AG04449 (cell line): ENCODE measurements around the gene ZNF546.
A peak's percentile ranks its signal among the peaks of the same experiment; 100 is the strongest.

Source experiments
- CTCF ChIA-PET: fragments of 350-600 bp; formaldehyde crosslinking; extraction: SDS; loops from one replicate; lab custom pipeline; 2021; ENCODE audit warnings: antibody characterized with exemption; lab: Yijun Ruan, JAX
- POLR2A ChIA-PET: fragments of 400-600, 350-600 bp; formaldehyde crosslinking; extraction: SDS; loops from one replicate; lab custom pipeline; 2020; ENCODE audit warnings: antibody characterized with exemption, inconsistent platforms; lab: Yijun Ruan, JAX
- DNase-seq: peaks from one replicate; pipeline ENCODE4 v3.0.0-alpha.2; 2010; ENCODE audit warnings: low read depth, low spot score
- H3K4me3 ChIP-seq: 2 replicates; pipeline ENCODE4 v1.5.1; 2011; ENCODE audit warnings: low read depth, mild to moderate bottlenecking, control low read depth, low read length
- CTCF ChIP-seq: IDR thresholded peaks from one replicate; pipeline ENCODE4 v1.5.1; 2011; ENCODE audit warnings: mild to moderate bottlenecking, moderate library complexity, low read length, control low read depth, inconsistent platforms; ENCODE audit not compliant: insufficient read depth; ENCODE audit errors: missing control alignments

Gene ZNF546

DNA sequence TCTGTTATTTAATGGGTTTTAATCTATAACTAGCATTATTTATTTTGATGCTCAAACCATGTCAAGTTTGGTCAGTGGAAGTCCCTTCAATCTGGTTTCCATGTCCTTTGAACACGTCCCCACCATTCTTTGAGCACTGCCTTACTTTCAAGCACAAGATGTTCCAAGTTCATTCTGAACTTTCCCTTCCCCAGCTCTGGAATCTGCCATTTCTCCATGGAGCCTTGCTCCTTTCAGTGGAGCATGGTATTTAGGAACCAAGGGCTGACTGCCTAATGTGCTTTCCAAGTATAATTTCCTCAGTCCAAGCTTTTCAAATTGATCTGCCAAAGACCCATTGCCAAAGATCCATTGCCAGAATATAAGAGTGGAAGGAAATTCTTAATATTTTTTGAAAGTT, 1.1 kb upstream of the ZNF546 start:
- ChIA-PET POLR2A (interaction anchor here (1.6 kb wide), 1 partner anchor 25 kb away, joined by 6 read pairs; the partner anchor contains the start of gene PSMC4), CTCF (interaction anchor here (0.6 to 1.9 kb wide), 3 partner anchors 10 to 152 kb away, joined by 3 to 6 read pairs (median 4); partner anchors contain the start of gene PSMC4)
- no peak for DNase-seq
- H3K4me3 ChIP-seq = peak overlapping the region; percentile 34
- no peak for TF ChIP-seq CTCF

- DNase-seq = no peak
- no peak for TF ChIP-seq CTCF
- CTCF ChIA-PET = interaction anchor here (0.6 to 1.9 kb wide), 3 partner anchors 11 to 153 kb away, joined by 3 to 6 read pairs (median 4); partner anchors contain the start of gene PSMC4
- peak overlapping the region; percentile 93 for H3K4me3 ChIP-seq
- POLR2A ChIA-PET = interaction anchor here (0.7 to 1.6 kb wide), 2 partner anchors 21 to 26 kb away, joined by 3 to 6 read pairs; partner anchors contain the start of gene PSMC4
These were observed 546 bp upstream of the ZNF546 start for GRCh38 chr19:39996218-39996810.

DNA sequence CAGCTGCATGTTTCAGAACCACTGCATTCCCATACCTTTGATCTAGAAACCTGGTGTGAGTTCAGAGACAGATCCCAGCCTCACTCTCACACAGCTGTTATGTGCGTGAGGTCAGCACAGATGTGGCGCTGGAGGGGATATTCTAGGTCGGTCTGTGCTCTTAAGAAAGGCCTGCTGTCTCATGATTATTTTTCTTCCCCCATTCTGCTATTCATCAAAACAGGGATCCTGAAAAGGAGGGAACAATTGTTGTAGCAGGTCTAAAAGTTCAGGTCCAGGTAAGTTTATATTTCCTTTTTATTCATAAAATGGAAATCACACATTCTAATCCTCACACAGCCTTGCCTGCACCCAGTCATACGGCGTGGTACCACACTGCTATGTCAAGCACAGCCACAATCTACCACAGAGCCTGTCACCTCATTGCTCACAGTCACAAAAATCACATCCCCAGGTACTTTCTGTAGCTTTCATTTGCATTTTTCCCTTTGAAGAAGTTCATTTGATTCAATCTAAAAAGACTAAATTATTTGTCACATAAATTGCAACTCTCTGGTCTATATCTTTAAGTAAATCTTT, 867 bp downstream of the ZNF546 start:
- CTCF ChIA-PET = interaction anchor here (1.9 kb wide), 1 partner anchor 26 kb away, joined by 6 read pairs; the partner anchor contains the start of gene PSMC4
- no peak for DNase-seq
- no peak for TF ChIP-seq CTCF
- H3K4me3 ChIP-seq = peak overlapping the region; percentile 93
- POLR2A ChIA-PET = interaction anchor here (0.8 kb wide), 1 partner anchor 20 kb away, joined by 3 read pairs; no protein-coding TSS in a partner anchor

GRCh38 chr19:39998501-39998900, 1.6 kb downstream of the ZNF546 start:
- ChIA-PET POLR2A (no interaction called here), CTCF (no interaction called here)
- no peak overlapping the region for H3K4me3 ChIP-seq
- no peak for TF ChIP-seq CTCF
- no peak for DNase-seq

GRCh38 chr19:40005691-40006272, 8.9 kb downstream of the ZNF546 start:
- no peak overlapping the region for H3K4me3 ChIP-seq
- no peak for TF ChIP-seq CTCF
- no peak for DNase-seq
- CTCF ChIA-PET = no interaction called here
- POLR2A ChIA-PET = no interaction called here

DNA sequence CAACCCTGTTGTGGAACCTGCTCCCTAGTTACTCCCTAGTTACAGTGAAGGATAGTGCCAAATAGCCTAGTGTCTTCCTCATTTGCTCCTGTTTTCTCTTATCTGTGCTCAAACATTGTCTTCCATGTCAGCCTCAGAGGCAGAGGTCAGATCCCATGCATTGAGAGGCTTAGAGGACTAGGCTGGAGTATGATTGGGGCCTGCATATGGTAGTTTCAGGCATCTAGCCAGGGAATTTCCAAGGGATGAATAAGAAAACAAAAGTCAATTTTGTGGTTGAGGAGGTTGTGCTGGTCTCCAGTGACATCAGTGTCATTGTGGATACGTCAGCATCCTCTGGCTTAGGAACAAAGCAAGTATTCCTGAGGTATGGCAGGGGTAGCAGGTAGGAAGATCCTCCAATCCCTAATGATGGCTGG, 9.4 kb downstream of the ZNF546 start:
- ChIA-PET CTCF (no interaction called here), POLR2A (no interaction called here)
- TF ChIP-seq CTCF = no peak
- H3K4me3 ChIP-seq = no peak overlapping the region
- DNase-seq = peak; percentile 37
